Activated gamma-delta T cell treated with anti-CD3 and anti-CD28 coated beads, Interleukin-2, amount 50 U/mL, for 16 hours (primary cell): ENCODE results near the gene RABAC1.
"Not testable (repeated sequence)": the region's sequence is repeated elsewhere in the genome, so short reads cannot be mapped to it uniquely, and the experiment has no call there.

ENCODE experiments used
- DNase-seq: peaks from one replicate; pipeline ENCODE4 v3.0.0-alpha.2; 2020; ENCODE audit warnings: low read depth

RABAC1 gene, protein sequence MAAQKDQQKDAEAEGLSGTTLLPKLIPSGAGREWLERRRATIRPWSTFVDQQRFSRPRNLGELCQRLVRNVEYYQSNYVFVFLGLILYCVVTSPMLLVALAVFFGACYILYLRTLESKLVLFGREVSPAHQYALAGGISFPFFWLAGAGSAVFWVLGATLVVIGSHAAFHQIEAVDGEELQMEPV

GRCh38 chr19:41959056-41960053 lies at the start of gene RABAC1:
Gene RABAC1 (minus strand): TSS chr19:41959321. CDS start chr19:41959292, 29 bp downstream.
- peak; percentile 80 for DNase-seq

- DNase-seq, result no peak
Observed at GRCh38 chr19:42006569-42006968, 47.4 kb upstream of the RABAC1 start.

GRCh38 chr19:42005504-42005903 lies 46.4 kb upstream of the RABAC1 start:
- no peak for DNase-seq

- no peak for DNase-seq
Observed at GRCh38 chr19:42003506-42004294, 44.6 kb upstream of the RABAC1 start.

DNA sequence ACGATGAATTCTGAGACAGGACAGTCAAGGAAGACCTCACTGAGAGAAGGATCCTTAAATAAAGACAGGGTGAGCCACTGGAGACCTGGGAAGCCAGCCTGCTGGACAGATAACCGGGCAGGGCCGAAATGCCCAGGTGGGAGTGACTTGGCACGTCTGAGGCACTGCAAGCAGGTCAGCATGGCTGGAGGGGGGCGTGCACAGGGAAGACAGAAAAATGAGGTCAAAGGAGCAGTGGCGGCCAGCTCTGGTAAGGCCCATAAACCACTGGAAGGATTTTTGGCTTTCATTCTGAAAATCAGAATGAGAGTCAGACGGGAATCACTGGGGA lies 40.7 kb upstream of the RABAC1 start:
- no peak for DNase-seq

GRCh38 chr19:41999071-41999877 lies 40.2 kb upstream of the RABAC1 start:
- DNase-seq, result no peak

- no peak for DNase-seq
Observed at GRCh38 chr19:41998246-41999020, 39.3 kb upstream of the RABAC1 start.

DNA sequence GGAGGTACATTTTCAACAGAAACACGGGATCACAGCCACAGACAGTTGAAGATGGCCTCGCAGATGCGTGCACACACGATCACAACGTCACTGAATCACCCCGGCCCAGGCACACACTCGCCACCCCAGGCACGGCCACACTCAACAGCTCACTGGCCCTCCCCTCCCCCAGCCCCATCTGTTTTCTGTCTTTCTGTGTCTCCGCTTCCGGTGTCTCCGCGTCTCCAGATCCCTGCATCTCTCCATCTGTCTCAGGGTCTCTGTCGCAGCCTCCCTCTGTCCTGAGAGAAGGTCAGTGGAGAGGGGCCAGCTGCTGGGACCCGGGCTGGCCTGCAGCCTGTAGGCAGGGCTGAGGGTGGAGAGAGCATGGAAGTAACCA lies 38.7 kb upstream of the RABAC1 start:
- DNase-seq, result no peak

DNA sequence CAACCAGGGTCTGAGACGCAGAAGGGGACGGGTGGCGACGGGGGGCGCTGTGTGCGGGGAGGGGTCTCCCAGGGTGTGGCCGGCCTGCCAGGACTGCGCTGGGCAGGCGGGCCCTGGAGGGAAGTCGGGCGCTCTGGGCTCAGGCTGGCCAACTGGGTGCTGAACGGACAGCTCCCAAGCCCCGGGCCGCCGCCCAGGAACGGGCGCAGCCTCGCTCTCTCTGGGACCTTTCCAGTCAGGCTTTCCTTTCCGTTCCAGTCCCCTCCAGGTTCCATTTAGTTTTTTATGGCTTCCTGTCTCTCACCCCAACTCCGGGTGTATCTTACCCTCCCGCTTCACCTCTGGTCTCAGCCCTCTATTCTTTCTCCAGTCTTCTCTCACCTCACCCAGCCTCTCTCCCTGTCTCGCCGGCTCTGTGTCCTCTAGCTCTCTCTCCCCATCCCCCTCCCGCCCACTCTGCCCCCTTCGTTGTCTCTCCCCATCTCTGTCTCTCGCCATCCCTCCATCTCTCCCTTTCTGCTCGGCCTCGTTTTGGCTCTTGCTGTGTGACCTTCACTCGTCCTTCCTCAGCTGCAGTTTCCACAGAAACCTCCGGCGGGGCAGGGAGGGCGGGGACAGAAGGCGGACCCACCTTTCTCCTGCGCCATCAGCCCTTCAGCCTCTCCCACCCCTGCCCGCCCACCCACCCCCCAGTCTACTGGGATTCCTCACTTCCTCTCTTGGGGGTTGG lies 38.2 kb upstream of the RABAC1 start:
- no peak for DNase-seq

- DNase-seq, result no peak
Observed at GRCh38 chr19:41995959-41996797, 37.1 kb upstream of the RABAC1 start.

- DNase-seq, result no peak
Observed at GRCh38 chr19:41994994-41995958, 36.2 kb upstream of the RABAC1 start.

DNA sequence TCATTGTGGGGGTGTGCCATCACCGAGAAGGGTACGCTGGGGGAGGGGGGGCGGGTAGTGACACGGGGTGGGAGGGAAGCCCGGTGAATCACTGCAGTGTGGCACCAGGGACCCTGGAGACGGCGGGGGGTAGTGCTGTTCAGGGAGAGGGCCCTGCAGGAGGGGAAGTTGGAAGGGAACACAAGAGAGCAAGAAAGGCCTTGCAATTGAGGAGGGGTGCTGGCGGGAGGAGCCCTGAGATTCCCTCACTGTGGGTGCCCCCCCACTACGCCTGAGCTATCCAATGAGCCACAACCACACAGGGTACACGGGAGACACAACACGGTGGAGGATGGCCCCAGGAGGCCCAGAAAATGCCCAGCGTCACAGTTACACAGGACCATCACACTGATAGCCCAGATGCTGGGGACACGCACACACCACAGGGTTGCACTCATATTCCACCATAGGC lies 35.4 kb upstream of the RABAC1 start:
- no peak for DNase-seq

DNA sequence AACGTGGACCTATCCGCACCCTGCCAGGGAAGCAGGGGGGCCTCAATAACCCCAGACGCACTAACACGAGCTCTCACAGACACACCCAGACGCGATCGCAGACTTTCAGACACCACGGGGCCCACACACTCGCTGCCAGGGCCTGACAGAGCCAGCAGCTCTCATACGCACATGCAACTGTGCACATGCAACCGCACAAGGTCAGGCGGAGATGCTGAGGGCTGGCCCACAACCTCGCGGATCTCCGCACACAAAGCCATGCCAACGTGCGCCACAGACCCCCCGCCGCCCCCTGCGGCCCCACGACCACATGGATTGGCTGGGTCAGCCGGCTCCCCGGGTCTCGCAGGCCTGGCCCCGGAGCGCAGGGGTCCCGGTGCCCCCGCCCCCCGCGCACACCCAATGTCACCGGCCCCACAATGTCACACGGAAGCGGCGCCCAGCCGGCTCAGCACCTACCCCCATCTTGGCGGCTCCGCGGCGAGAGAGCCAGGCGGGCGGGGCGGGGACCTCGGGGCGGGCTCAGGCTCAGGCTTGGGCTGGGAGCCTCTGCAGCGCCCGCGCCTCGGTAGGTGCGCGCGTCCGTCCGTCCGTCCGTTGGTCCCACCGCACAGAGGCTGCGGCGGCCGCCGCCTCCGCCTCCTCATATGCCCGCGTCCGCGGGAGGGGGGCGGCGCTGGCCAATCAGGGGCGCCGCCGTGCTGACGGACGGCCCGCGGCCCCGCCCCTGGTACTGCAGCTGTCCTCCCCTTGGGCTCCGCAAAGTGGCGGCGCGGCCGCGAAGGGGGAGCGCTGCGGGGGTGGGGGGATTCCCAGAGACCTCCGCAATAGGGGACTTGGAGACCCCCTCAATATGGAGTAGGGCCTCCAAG lies 34.7 kb upstream of the RABAC1 start, which contains the start of gene ATP1A3:
ATP1A3 (minus strand) TSS at position 619 of the 872 bp plus-strand sequence; CDS start at position 465, 154 bp downstream.
- peak; percentile 39 for DNase-seq

DNA sequence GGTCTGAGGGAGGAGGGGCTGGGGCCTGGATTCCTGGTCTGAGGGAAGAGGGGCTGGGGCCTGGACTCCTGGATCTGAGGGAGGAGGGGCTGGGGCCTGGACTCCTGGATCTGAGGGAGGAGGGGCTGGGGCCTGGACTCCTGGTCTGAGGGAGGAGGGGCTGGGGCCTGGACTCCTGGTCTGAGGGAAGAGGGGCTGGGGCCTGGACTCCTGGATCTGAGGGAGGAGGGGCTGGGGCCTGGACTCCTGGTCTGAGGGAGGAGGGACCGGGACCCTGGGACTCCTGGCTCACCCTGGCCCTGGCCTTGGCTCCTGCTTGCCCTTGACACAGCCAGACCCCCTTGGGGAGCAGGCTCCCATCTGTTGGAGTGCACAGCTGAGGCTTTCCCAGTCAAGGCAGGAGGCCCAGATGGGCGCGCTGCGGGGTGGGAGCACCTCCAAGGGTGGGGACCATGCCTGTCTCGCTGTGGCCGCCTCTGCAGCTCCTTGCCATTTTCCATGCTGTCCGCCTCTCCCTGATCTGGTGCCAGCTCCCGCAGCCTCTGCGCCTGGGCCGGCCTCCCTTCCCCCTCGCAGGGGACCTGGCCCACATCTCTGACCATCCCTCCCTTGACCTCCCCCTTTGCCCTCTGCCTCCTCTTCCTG lies 32.9 kb upstream of the RABAC1 start:
- DNase-seq, result not testable (repeated sequence)

GRCh38 chr19:41991025-41991424 lies 31.9 kb upstream of the RABAC1 start:
- no peak for DNase-seq

DNA sequence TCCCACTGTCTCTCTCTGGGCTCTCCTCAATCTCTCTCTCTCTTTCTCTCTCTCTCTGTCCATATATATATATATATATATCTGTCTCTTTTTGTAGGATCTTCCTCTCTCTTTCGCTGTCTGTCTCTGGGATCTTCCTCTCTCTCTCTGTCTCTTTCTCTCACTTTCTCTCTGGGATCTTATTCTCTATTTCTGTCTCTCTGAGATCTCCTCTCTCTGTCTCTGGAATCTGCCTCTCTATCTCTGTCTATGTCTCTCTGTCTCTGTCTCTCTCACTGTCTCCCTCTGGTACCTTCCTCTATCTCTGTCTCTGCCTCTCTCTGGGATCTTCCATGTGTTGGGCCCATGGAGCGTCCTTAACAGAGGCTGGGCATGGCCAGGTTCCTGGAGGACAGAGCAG lies 31.5 kb upstream of the RABAC1 start:
- DNase-seq, result no peak
